Adrenal gland (tissue), 12 donors: ENCODE results near the gene PGAM4. TPM values are rescaled to one million over a fixed set of nuclear protein-coding genes. Genes with fewer than 3 reads are reported as not detected.

ENCODE experiments used
- DNase-seq, 7 donors: peaks; one replicate each; pipeline ENCODE4 v3.0.0-alpha.2; 2019 to 2020
- H3K27ac ChIP-seq, 5 donors: fragments of 200-600 bp; sonication (generic) in 4 of 5; 1 replicate in 3 of 5; 2 replicates in 2 of 5; pipeline versions ENCODE4 v1.5.1 to v1.8.0; 2016 to 2020; ENCODE audit warnings: mild to moderate bottlenecking in 1 of 5
- H3K27me3 ChIP-seq: fragments of 200-600 bp; 2 replicates; pipeline ENCODE4 v1.8.0; 2021
- H3K36me3 ChIP-seq, 2 donors: fragments of 200-600 bp; replicated peaks in 1 of 2; 1 replicate in 1 of 2; 2 replicates in 1 of 2; pipeline versions ENCODE4 v1.5.1 to v1.8.0; 2018 to 2022
- H3K4me1 ChIP-seq, 2 donors: fragments of 200-600 bp; replicated peaks in 1 of 2; 1 replicate in 1 of 2; 2 replicates in 1 of 2; pipeline versions ENCODE4 v1.5.1 to v1.8.0; 2018 to 2021
- H3K4me3 ChIP-seq, 4 donors: fragments of 200-600 bp; sonication (generic) in 3 of 4; one replicate each; pipeline ENCODE4 v1.5.1; 2016 to 2018
- H3K9me3 ChIP-seq, 3 donors: fragments of 200-600 bp; sonication (generic) in 1 of 3; replicated peaks in 1 of 3; 1 replicate in 2 of 3; 2 replicates in 1 of 3; pipeline versions ENCODE4 v1.5.1 to v1.8.0; 2016 to 2021
- CTCF ChIP-seq, 6 experiments: fragments of 450-650 bp in 4 of 6; fragments of 200-600 bp in 2 of 6; sonication (generic) in 1 of 6; IDR thresholded peaks; 1 replicate in 5 of 6; 2 replicates in 1 of 6; pipeline versions ENCODE4 v1.5.1 to v1.8.0; 2016 to 2021; ENCODE audit warnings: antibody characterized with exemption in 6 of 6, mild to moderate bottlenecking in 2 of 6, moderate library complexity in 1 of 6
- POLR2A ChIP-seq, 2 donors: fragments of 450-650 bp; IDR thresholded peaks; one replicate each; pipeline ENCODE4 v1.6.1; 2017; ENCODE audit warnings: antibody characterized with exemption in 2 of 2, mild to moderate bottlenecking in 2 of 2, moderate library complexity in 1 of 2
- WGBS, 4 donors: extraction: QIAGEN DNeasy Blood & Tissue Kit in 2 of 4; methylation state at CpG; one replicate each; pipeline versions ENCODE4 v1.1.5 to v1.1.7; 2013 to 2017; 5-methylcytosine and 5-hydroxymethylcytosine counted together
- intact Hi-C, 2 donors: fragments of 100-400 bp; cut with DNase I; formaldehyde crosslinking; loops; one replicate each; pipeline versions ENCODE4 v1.14.1 to v1.15.0; 2022 to 2023
- polyA plus RNA-seq, 3 donors: library from polyadenylated mRNA; stranded (reverse); fragments of 200-250 nt in 2 of 3; fragments of 350-450 nt in 1 of 3; fragmentation: Illumina TruSeq in 1 of 3; extraction: RNeasy Lipid Tissue Mini Kit (QIAGEN cat#74804) in 1 of 3; gene quantifications; one replicate each; pipeline ENCODE4 v1.2.3, GENCODE V29; 2013 to 2014
- total RNA-seq, 9 donors: library from RNA; depleted of rRNA in 4 of 9; stranded (reverse); fragments of >200 nt in 4 of 9; fragments of 120-200 nt in 1 of 9; fragmentation: NEBNext Ultra II Directional in 1 of 9; extraction: Animal tissue kit (Norgen Biotek cat#: 25700) in 1 of 9; gene quantifications; one replicate each; pipeline versions ENCODE4 v1.1.0 to v1.2.4, GENCODE V29; 2013 to 2023
- donor health status: healthy with polysubstance abuse.
- donor health status: Bipolar disorder and iron deficiency.
- donor health status: DM: yes; HTN: yes; CAD: no.
- donor health status: DM: no; HTN: no; CAD: no.
- donor health status: DM: no; HTN: no; CAD: no.
- donor health status: DM: yes; HTN: yes; CAD: no.

PGAM4 gene
- total and polyA plus RNA-seq, 12 donors = 0.26 to 0.42 TPM; not detected in 10

GRCh38 chrX:77935886-77936285 is 33.6 kb downstream of the PGAM4 start:
- 43 to 81% (median 65%) methylated on average over 1 of the region's 1 CpG for WGBS, 4 donors
- Histone ChIP-seq H3K4me3 (no peak overlapping the region), H3K4me1 (no peaks in the 10 kb centered on the region), H3K27ac (no peak overlapping the region), H3K9me3 (no peaks in the 10 kb centered on the region), H3K36me3 (no peaks in the 10 kb centered on the region), H3K27me3 (no peaks in the 10 kb centered on the region)
- no peak for DNase-seq
- TF ChIP-seq CTCF (IDR thresholded peaks at IDR 0.05) (no peak), POLR2A (IDR thresholded peaks at IDR 0.05) (no peak)
- intact Hi-C loops = no loop called here

GRCh38 chrX:77930581-77930980 is 38.9 kb downstream of the PGAM4 start:
- TF ChIP-seq CTCF (IDR thresholded peaks at IDR 0.05) = no peak
- no peak for TF ChIP-seq POLR2A (IDR thresholded peaks at IDR 0.05)
- H3K4me3 ChIP-seq = no peak overlapping the region
- intact Hi-C loops = no loop called here
- no peak for DNase-seq
- no peaks in the 10 kb centered on the region for H3K9me3 ChIP-seq
- no peaks in the 10 kb centered on the region for H3K27me3 ChIP-seq
- H3K36me3 ChIP-seq = no peaks in the 10 kb centered on the region
- no peaks in the 10 kb centered on the region for H3K4me1 ChIP-seq
- no peak overlapping the region for H3K27ac ChIP-seq
- 55 to 87% (median 62%) methylated on average over 1 of the region's 1 CpG for WGBS, 4 donors

- H3K27me3 ChIP-seq = no peaks in the 10 kb centered on the region
- no peak for TF ChIP-seq CTCF (IDR thresholded peaks at IDR 0.05)
- no peak for TF ChIP-seq POLR2A (IDR thresholded peaks at IDR 0.05)
- peaks cover 0 to 6% of the 10 kb centered on the region in 2 donors for H3K4me1 ChIP-seq
- no peak overlapping the region for H3K4me3 ChIP-seq
- intact Hi-C loops = no loop called here
- H3K36me3 ChIP-seq = no peaks in the 10 kb centered on the region
- H3K9me3 ChIP-seq = no peaks in the 10 kb centered on the region
- no peak for DNase-seq
- 42 to 58% (median 51%) methylated on average over 3 of the region's 3 CpGs for WGBS, 4 donors
- no peak overlapping the region for H3K27ac ChIP-seq
Observed at GRCh38 chrX:77925764-77926163, 43.7 kb downstream of the PGAM4 start.

DNA sequence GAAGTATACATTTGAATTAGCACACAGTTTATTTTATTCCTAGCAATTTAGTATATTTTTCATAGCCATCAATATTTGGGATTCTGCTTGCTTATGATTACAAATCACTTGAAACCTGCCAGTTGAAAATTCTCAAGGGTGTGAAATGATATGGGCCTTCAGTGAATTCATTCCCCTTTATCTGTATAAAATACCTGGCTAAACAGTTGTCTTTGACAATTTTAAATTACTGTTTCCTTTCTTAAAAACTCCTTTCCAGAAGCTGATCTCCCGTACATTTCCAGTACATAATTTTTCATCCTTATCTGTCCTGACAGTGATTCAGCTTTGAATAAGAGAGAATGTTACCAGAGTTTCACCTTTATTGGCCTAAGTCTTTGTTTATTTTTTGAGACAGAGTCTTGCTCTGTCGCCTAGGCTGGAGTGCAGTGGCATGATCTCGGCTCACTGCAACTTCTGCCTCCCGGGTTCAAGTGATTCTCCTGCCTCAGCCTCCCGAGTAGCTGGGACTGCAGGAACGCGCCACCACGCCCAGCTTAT is 45.0 kb downstream of the PGAM4 start:
- peaks cover 0 to 6% of the 10 kb centered on the region in 2 donors for H3K4me1 ChIP-seq
- no peaks in the 10 kb centered on the region for H3K9me3 ChIP-seq
- no peaks in the 10 kb centered on the region for H3K27me3 ChIP-seq
- no peak for TF ChIP-seq CTCF (IDR thresholded peaks at IDR 0.05)
- TF ChIP-seq POLR2A (IDR thresholded peaks at IDR 0.05) = no peak
- WGBS, 4 donors = 62 to 66% (median 63%) methylated on average over 8 of the region's 8 CpGs
- H3K27ac ChIP-seq = no peak overlapping the region
- H3K36me3 ChIP-seq = no peaks in the 10 kb centered on the region
- no peak for DNase-seq
- H3K4me3 ChIP-seq = no peak overlapping the region
- intact Hi-C loops = no loop called here
